Right lobe of liver (tissue), 6 donors: ENCODE measurements around the gene CLHC1. TPM values are rescaled to one million over a fixed set of nuclear protein-coding genes. Genes with fewer than 3 reads are reported as not detected.
"Not testable (repeated sequence)": the region's sequence is repeated elsewhere in the genome, so short reads cannot be mapped to it uniquely, and the experiment has no call there.

Experiments
- ATAC-seq, 4 donors: fragments of 200-7000 bp; cut with Tn5 transposase; one replicate each; pipeline ENCODE4 v1.9.1; 2020; ENCODE audit warnings: mild to moderate bottlenecking in 4 of 4, moderate library complexity in 4 of 4
- DNase-seq, 3 donors: peaks; one replicate each; pipeline ENCODE4 v3.0.0-alpha.2; 2020
- H3K27ac ChIP-seq, 3 donors: fragments of 200-600 bp; one replicate each; pipeline ENCODE4 v1.8.0; 2022
- H3K27me3 ChIP-seq, 2 donors: fragments of 200-600 bp; one replicate each; pipeline ENCODE4 v1.8.0; 2022
- H3K36me3 ChIP-seq, 4 donors: fragments of 200-600 bp; sonication (generic) in 1 of 4; one replicate each; pipeline versions ENCODE4 v1.5.1 to v1.8.0; 2017 to 2022; ENCODE audit warnings: control low read depth in 1 of 4
- H3K4me1 ChIP-seq, 4 donors: fragments of 200-600 bp; sonication (generic) in 1 of 4; one replicate each; pipeline versions ENCODE4 v1.5.1 to v1.8.0; 2017 to 2022; ENCODE audit warnings: control low read depth in 1 of 4
- H3K4me3 ChIP-seq, 3 donors: fragments of 200-600 bp; one replicate each; pipeline ENCODE4 v1.8.0; 2022
- H3K9me3 ChIP-seq, 4 donors: fragments of 200-600 bp; sonication (generic) in 1 of 4; one replicate each; pipeline versions ENCODE4 v1.5.1 to v1.8.0; 2017 to 2022; ENCODE audit warnings: control low read depth in 1 of 4
- CTCF ChIP-seq, 4 donors: fragments of 200-600 bp in 3 of 4; fragments of 450-650 bp in 1 of 4; IDR thresholded peaks; one replicate each; pipeline versions ENCODE4 v1.5.1 to v1.8.0; 2016 to 2022; ENCODE audit warnings: antibody characterized with exemption in 4 of 4, mild to moderate bottlenecking in 2 of 4
- POLR2A ChIP-seq: fragments of 450-650 bp; IDR thresholded peaks from one replicate; pipeline ENCODE4 v1.6.1; 2017; ENCODE audit warnings: antibody characterized with exemption, mild to moderate bottlenecking
- WGBS: methylation state at CpG from one replicate; pipeline ENCODE4 v1.1.6; 2018; ENCODE audit warnings: low coverage, low lambda C conversion rate; ENCODE audit not compliant: insufficient coverage; ENCODE audit errors: missing lambda C conversion rate; 5-methylcytosine and 5-hydroxymethylcytosine counted together
- intact Hi-C, 2 donors: fragments of 100-400 bp; cut with DNase I; formaldehyde crosslinking; loops; one replicate each; pipeline versions ENCODE4 v1.11.2 to v1.14.1; 2022
- total RNA-seq, 6 experiments: library from RNA; depleted of rRNA in 2 of 6; stranded (reverse); fragments of >200 nt in 2 of 6; fragmentation: NEBNext Ultra II Directional in 3 of 6; extraction: Animal tissue kit (Norgen Biotek cat#: 25700) in 3 of 6; gene quantifications; one replicate each; pipeline versions ENCODE4 v1.1.0 to v1.2.4, GENCODE V29; 2016 to 2023
- donor health status: DM: no; HTN: yes; CAD: no.
- donor health status: DM: no; HTN: no; CAD: no.
- donor health status: DM: no; HTN: no; CAD: no.
- donor health status: DM: no; HTN: yes; CAD: no.
- donor health status: DM: no; HTN: yes; CAD: no.

The CLHC1 gene
- total RNA-seq, 6 experiments from 2014 or later = 1.5 to 5.0 (median 3.7) TPM

DNA sequence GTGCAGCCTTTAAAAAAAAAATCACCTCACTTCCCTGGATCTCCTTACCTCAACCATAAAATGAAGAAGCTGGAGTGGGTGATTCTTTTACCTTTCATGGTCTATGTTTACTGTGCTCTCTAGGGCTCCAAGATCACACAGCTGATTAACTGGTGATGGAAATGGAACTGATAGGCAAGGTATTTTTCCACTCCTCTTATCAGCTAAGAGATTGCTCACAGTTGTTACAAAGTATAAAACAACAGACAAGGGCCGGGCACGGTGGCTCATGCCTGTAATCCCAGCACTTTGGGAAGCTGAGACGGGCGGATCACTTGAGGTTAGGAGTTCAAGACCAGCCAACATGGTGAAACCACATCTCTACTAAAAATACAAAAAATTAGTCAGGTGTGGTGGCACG, 14.9 kb upstream of the CLHC1 start:
- no peak for ATAC-seq
- DNase-seq = no peak
- intact Hi-C loops = no loop called here
- Histone ChIP-seq H3K9me3 (no peaks in the 10 kb centered on the region), H3K36me3 (peaks cover 0 to 65% (median 14%) of the 10 kb centered on the region in 4 donors), H3K27ac (no peak overlapping the region), H3K4me1 (no peaks in the 10 kb centered on the region), H3K4me3 (no peak overlapping the region), H3K27me3 (no peaks in the 10 kb centered on the region)
- 90% methylated on average over 2 of the region's 5 CpGs for WGBS
- TF ChIP-seq CTCF (IDR thresholded peaks at IDR 0.05) (no peak), POLR2A (no peak)

DNA sequence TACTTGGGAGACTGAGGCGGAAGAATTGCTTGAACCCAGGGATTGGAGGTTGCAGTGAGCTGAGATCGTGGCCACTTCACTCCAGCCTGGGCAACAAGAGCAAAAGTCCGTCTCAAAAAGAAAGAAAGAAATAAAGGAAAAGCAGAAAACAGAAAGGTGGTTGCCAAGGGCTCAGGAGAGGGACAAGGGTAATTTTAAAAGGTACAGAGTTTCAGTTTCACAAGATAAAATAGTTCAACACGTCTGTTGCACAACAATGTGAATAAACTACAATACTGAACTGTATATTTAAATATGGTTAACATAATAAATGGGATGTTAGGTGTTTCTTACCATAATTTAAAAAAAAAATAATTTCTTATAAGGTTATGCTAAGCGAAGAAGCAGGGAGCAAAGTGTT, 13.3 kb upstream of the CLHC1 start:
- WGBS = 71% methylated on average over 5 of the region's 5 CpGs
- TF ChIP-seq CTCF (IDR thresholded peaks at IDR 0.05) = no peak
- no peak for TF ChIP-seq POLR2A
- Histone ChIP-seq H3K27ac (no peak overlapping the region), H3K27me3 (no peaks in the 10 kb centered on the region), H3K4me3 (no peak overlapping the region), H3K9me3 (no peaks in the 10 kb centered on the region), H3K4me1 (no peaks in the 10 kb centered on the region), H3K36me3 (peaks cover 0 to 62% (median 14%) of the 10 kb centered on the region in 4 donors)
- ATAC-seq = no peak
- intact Hi-C loops = no loop called here
- no peak for DNase-seq

GRCh38 chr2:55242617-55243016, 10.5 kb upstream of the CLHC1 start:
- intact Hi-C loops = no loop called here
- H3K36me3 ChIP-seq = peaks cover 0 to 71% (median 8%) of the 10 kb centered on the region in 4 donors
- no peak overlapping the region for H3K27ac ChIP-seq
- TF ChIP-seq CTCF (IDR thresholded peaks at IDR 0.05) (no peak), POLR2A (no peak)
- H3K27me3 ChIP-seq = no peaks in the 10 kb centered on the region
- 55% methylated on average over 1 of the region's 1 CpG for WGBS
- ATAC-seq (no peak), DNase-seq (no peak)
- H3K4me3 ChIP-seq = no peak overlapping the region
- H3K4me1 ChIP-seq = no peaks in the 10 kb centered on the region
- H3K9me3 ChIP-seq = no peaks in the 10 kb centered on the region

DNA sequence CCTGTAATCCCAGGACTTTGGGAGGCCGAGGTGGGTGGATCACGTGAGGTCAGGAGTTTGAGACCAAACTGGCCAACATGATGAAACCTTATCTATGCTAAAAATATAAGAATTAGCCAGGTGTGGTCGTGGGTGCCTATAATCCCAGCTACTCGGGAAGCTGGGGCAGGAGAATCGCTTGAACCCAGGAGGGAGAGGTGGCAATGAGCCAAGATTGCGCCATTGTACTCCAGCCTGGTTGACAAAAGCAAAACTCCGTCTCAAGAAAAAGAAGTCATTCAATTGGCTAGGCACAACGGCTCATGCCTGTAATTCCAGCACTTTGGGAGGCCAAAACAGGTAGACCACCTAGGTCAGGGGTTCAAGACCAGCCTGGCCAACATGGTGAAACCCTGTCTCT, 9.5 kb upstream of the CLHC1 start:
- H3K4me1 ChIP-seq, DNase-seq, intact Hi-C loops, ATAC-seq, H3K4me3 ChIP-seq, H3K9me3 ChIP-seq, H3K27ac ChIP-seq, H3K27me3 ChIP-seq: not testable (repeated sequence)
- peaks cover 0 to 74% (median 7%) of the 10 kb centered on the region in 4 donors for H3K36me3 ChIP-seq
- 100% methylated on average over 3 of the region's 8 CpGs for WGBS

GRCh38 chr2:55239656-55240222, 7.6 kb upstream of the CLHC1 start:
- H3K36me3 ChIP-seq = peaks cover 0 to 74% (median 22%) of the 10 kb centered on the region in 4 donors
- H3K4me3 ChIP-seq = no peak overlapping the region
- 70% methylated on average over 4 of the region's 4 CpGs for WGBS
- H3K27ac ChIP-seq = no peak overlapping the region
- no peak for ATAC-seq
- no peaks in the 10 kb centered on the region for H3K4me1 ChIP-seq
- TF ChIP-seq POLR2A (no peak), CTCF (IDR thresholded peaks at IDR 0.05) (no peak)
- intact Hi-C loops = no loop called here
- DNase-seq = no peak
- no peaks in the 10 kb centered on the region for H3K27me3 ChIP-seq
- no peaks in the 10 kb centered on the region for H3K9me3 ChIP-seq
